ENCODE data around the gene RADX.

Gene RADX

GRCh38 chrX:106718709-106719108, 106.9 kb downstream of the RADX start:
- Histone ChIP-seq H3K27ac (replicated peaks) (no peak overlapping the region), H3K4me3 (replicated peaks; ENCODE audit: insufficient read depth, low read length) (no peak overlapping the region), H3K27me3 (ENCODE audit: insufficient read depth, poor library complexity, severe bottlenecking) (no peaks in the 10 kb centered on the region)
- DNase-seq (ENCODE audit: low read depth in 1 of 2, low spot score in 1 of 2): no peak
- TF ChIP-seq CTCF (IDR thresholded peaks at IDR 0.05; ENCODE audit: insufficient read depth, low read length): no peak
- TF ChIP-seq POLR2AphosphoS5 (IDR thresholded peaks at IDR 0.05; ENCODE audit: low read depth): no peak
- TF ChIP-seq SPI1 (IDR thresholded peaks at IDR 0.05; ENCODE audit: borderline replicate concordance, low read depth): no peak
- no peak for TF ChIP-seq REST (IDR thresholded peaks at IDR 0.05; ENCODE audit: insufficient replicate concordance, low read depth)
- no peak for TF ChIP-seq GABPA (IDR thresholded peaks at IDR 0.05; ENCODE audit: low read depth)

- Histone ChIP-seq H3K27ac (replicated peaks) (no peak overlapping the region), H3K27me3 (ENCODE audit: insufficient read depth, poor library complexity, severe bottlenecking) (peaks cover 5% of the 10 kb centered on the region), H3K4me3 (replicated peaks; ENCODE audit: insufficient read depth, low read length) (no peak overlapping the region)
- no peak for TF ChIP-seq SPI1 (IDR thresholded peaks at IDR 0.05; ENCODE audit: borderline replicate concordance, low read depth)
- no peak for TF ChIP-seq REST (IDR thresholded peaks at IDR 0.05; ENCODE audit: insufficient replicate concordance, low read depth)
- no peak for TF ChIP-seq GABPA (IDR thresholded peaks at IDR 0.05; ENCODE audit: low read depth)
- no peak for TF ChIP-seq CTCF (IDR thresholded peaks at IDR 0.05; ENCODE audit: insufficient read depth, low read length)
- DNase-seq (ENCODE audit: low read depth in 1 of 2, low spot score in 1 of 2): no peak
Measured at GRCh38 chrX:106725931-106726330, 114.2 kb downstream of the RADX start.

DNA sequence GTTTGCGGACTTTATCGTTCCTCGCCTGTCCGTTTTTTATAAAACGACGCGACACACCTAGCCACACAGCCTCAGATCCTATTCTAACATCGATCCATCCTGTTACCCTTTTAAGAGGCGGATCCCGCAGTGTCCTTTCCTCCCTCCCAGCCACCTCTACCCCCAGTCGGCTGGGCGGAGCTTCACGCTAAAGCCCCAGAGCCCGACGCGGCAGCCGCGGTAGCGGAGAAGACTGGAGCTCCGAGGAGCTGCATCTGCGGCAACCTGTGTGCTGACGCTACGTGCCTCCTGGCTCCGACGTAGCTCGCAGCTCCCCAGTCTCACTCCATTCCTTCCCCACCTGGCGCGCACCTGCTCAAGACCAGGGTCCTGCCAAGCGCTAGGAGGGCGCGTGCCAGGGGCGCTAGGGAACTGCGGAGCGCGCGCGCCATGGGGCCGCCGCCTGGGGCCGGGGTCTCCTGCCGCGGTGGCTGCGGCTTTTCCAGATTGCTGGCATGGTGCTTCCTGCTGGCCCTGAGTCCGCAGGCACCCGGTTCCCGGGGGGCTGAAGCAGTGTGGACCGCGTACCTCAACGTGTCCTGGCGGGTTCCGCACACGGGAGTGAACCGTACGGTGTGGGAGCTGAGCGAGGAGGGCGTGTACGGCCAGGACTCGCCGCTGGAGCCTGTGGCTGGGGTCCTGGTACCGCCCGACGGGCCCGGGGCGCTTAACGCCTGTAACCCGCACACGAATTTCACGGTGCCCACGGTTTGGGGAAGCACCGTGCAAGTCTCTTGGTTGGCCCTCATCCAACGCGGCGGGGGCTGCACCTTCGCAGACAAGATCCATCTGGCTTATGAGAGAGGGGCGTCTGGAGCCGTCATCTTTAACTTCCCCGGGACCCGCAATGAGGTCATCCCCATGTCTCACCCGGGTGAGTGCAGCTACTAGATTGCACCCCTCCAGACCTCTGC, 115.0 kb downstream of the RADX start, which contains the start of gene RNF128:
TSS of gene RNF128 (plus strand) at position 217 of the 953 bp plus-strand sequence. CDS start at position 430, 213 bp downstream.
- peaks cover 5% of the 10 kb centered on the region for H3K27me3 ChIP-seq (ENCODE audit: insufficient read depth, poor library complexity, severe bottlenecking)
- no peak within 1 kb of the TSS for H3K27ac ChIP-seq (replicated peaks)
- TF ChIP-seq GABPA (IDR thresholded peaks at IDR 0.05; ENCODE audit: low read depth) (no peak), SPI1 (IDR thresholded peaks at IDR 0.05; ENCODE audit: borderline replicate concordance, low read depth) (no peak), POLR2AphosphoS5 (IDR thresholded peaks at IDR 0.05; ENCODE audit: low read depth) (no peak), REST (IDR thresholded peaks at IDR 0.05; ENCODE audit: insufficient replicate concordance, low read depth) (no peak), CTCF (IDR thresholded peaks at IDR 0.05; ENCODE audit: insufficient read depth, low read length) (no peak)
- DNase-seq (ENCODE audit: low read depth in 1 of 2, low spot score in 1 of 2): no peak
- H3K4me3 ChIP-seq (replicated peaks; ENCODE audit: insufficient read depth, low read length): no peak within 1 kb of the TSS
